RWPE2 (cell line): ENCODE results near the gene RIOK3.

ENCODE experiments used
- ATAC-seq: fragments of 200-7000 bp; cut with Tn5 transposase; 3 replicates; pipeline ENCODE4 v1.9.1; 2021; ENCODE audit warnings: low read depth
- DNase-seq: peaks from one replicate; pipeline ENCODE4 v3.0.0-alpha.2; 2020; ENCODE audit warnings: low spot score
- H3K27ac ChIP-seq: fragments of 450-650 bp; 2 replicates; pipeline ENCODE4 v1.5.1; 2017; ENCODE audit warnings: mild to moderate bottlenecking; ENCODE audit not compliant: poor library complexity, severe bottlenecking
- H3K27me3 ChIP-seq: fragments of 250-450 bp; sonication (Bioruptor Pico); 2 replicates; pipeline ENCODE4 v1.5.1; 2021; ENCODE audit warnings: mild to moderate bottlenecking, moderate library complexity; ENCODE audit not compliant: insufficient read depth, poor library complexity, severe bottlenecking
- H3K36me3 ChIP-seq: fragments of 250-450 bp; sonication (Bioruptor Pico); 2 replicates; pipeline ENCODE4 v1.5.1; 2020; ENCODE audit warnings: low read depth, mild to moderate bottlenecking, moderate library complexity
- H3K4me1 ChIP-seq: fragments of 250-450 bp; sonication (Bioruptor Pico); 2 replicates; pipeline ENCODE4 v1.5.1; 2021; ENCODE audit warnings: mild to moderate bottlenecking, moderate library complexity; ENCODE audit not compliant: insufficient read depth, poor library complexity, severe bottlenecking
- H3K4me3 ChIP-seq: fragments of 250-450 bp; sonication (Bioruptor Pico); 2 replicates; pipeline ENCODE4 v1.5.1; 2021; ENCODE audit warnings: mild to moderate bottlenecking, moderate library complexity; ENCODE audit not compliant: severe bottlenecking
- H3K9me3 ChIP-seq: fragments of 250-450 bp; sonication (Bioruptor Pico); 2 replicates; pipeline ENCODE4 v1.5.1; 2021; ENCODE audit warnings: mild to moderate bottlenecking, moderate library complexity; ENCODE audit not compliant: severe bottlenecking
- CTCF ChIP-seq: fragments of 450-650 bp; IDR thresholded peaks from one replicate; pipeline ENCODE4 v1.5.1; 2017; ENCODE audit warnings: mild to moderate bottlenecking, moderate library complexity; ENCODE audit not compliant: poor library complexity, severe bottlenecking

RIOK3 gene

DNA sequence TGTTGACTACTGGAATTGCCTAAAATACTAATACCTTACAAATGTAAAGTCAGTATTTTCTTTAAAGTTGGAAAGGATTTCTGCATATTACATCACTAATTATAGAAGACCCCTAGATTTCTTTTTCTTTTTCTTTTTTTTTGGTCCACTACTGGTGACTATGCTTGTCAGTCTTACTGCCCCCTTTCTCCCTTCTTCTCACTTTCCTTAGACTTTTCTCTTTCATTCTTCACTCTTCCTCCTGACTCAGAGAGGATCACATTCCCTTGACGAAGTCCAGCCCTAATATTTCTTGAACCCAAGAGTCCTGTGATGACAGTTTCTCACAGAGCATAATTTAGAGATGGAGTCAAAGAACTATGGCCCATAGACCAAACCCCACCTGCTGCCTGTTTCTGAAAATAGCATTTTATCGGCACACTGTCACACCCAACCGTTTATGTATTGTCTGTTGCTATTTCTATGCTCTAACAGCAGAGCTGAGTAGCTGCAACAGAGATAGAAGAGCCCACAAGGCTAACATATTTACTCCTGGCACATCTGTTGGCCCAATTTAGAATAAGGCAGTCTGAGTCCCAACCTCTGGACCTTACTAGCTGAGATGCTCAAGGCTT, 40.6 kb upstream of the RIOK3 start:
- H3K9me3 ChIP-seq = no peaks in the 10 kb centered on the region
- no peaks in the 10 kb centered on the region for H3K4me1 ChIP-seq
- no peak overlapping the region for H3K27ac ChIP-seq
- H3K36me3 ChIP-seq = peaks cover 3% of the 10 kb centered on the region; the same call in 1 of the 2 replicates
- no peaks in the 10 kb centered on the region for H3K27me3 ChIP-seq
- DNase-seq (no peak), ATAC-seq (0 out of 3 replicates have a peak, but pooled peaks have one; percentile 23)
- TF ChIP-seq CTCF = no peak
- no peak overlapping the region for H3K4me3 ChIP-seq

DNA sequence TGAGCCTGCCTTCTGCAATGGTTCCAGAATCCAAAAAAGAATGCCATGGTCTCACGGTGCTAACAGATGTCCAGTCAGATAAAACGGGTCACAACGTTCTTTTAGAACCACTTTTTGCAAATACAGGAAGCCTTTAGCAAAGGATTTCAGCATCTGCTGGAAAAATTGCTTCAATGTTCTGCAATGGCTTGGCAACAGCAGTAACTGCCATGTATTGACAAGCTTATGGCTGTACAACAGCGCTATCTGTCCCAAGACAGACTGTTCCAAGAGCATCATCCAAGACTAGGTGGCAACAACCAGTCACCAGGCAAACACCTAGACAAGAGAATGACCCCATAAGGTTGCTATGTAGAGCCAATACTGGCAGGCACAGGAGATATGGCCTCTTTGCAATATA, 37.6 kb upstream of the RIOK3 start:
- H3K4me3 ChIP-seq = no peak overlapping the region
- no peaks in the 10 kb centered on the region for H3K4me1 ChIP-seq
- peaks cover 9% of the 10 kb centered on the region for H3K36me3 ChIP-seq
- no peak overlapping the region for H3K27ac ChIP-seq
- H3K9me3 ChIP-seq = no peaks in the 10 kb centered on the region
- TF ChIP-seq CTCF = no peak
- no peaks in the 10 kb centered on the region for H3K27me3 ChIP-seq
- DNase-seq (no peak), ATAC-seq (no peak)

DNA sequence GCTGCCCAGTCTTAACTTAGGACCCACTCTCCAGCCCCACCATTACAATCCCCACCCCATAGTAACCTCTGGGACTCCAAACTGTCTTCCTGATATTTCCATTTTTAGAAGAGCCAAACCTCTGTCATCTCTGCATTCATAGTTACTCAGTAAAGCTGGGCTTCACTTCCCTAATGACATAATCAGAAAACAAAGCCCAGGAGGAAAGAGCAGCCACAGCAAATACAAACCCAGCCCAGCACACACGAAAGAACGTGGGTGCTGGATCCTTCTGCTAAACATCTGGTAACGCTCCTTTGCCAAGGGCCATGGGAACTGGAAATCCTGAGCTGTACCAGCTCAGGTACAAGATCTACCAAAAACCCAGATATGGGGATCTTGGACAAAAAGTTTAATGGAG, 36.8 kb upstream of the RIOK3 start:
- Histone ChIP-seq H3K4me3 (no peak overlapping the region), H3K9me3 (no peaks in the 10 kb centered on the region), H3K27ac (no peak overlapping the region), H3K27me3 (no peaks in the 10 kb centered on the region), H3K4me1 (no peaks in the 10 kb centered on the region), H3K36me3 (peaks cover 9% of the 10 kb centered on the region)
- no peak for TF ChIP-seq CTCF
- DNase-seq (no peak), ATAC-seq (no peak)

DNA sequence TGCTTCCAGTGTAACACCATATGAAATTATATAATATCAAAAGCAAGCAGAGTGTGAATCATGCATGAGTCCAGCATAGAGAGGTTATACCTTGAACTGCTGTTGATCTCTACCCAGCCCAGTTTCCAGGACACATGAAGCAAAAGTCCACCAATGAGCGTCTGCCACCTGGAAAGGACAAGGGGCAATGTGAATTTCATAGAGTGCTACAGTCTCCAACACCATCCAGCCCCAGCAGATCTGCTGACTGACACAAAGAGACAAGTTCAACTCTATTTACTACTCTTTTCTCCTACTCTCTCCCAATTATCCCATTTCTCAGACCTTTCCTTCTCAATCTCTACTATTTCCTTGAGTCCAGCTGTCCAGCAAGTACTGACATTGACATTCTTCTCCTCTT, 31.8 kb upstream of the RIOK3 start:
- no peak for TF ChIP-seq CTCF
- Histone ChIP-seq H3K9me3 (no peaks in the 10 kb centered on the region), H3K27ac (no peak overlapping the region), H3K4me1 (peaks cover 6% of the 10 kb centered on the region), H3K27me3 (no peaks in the 10 kb centered on the region), H3K4me3 (no peak overlapping the region), H3K36me3 (peaks cover 6% of the 10 kb centered on the region)
- ATAC-seq (no peak), DNase-seq (no peak)

DNA sequence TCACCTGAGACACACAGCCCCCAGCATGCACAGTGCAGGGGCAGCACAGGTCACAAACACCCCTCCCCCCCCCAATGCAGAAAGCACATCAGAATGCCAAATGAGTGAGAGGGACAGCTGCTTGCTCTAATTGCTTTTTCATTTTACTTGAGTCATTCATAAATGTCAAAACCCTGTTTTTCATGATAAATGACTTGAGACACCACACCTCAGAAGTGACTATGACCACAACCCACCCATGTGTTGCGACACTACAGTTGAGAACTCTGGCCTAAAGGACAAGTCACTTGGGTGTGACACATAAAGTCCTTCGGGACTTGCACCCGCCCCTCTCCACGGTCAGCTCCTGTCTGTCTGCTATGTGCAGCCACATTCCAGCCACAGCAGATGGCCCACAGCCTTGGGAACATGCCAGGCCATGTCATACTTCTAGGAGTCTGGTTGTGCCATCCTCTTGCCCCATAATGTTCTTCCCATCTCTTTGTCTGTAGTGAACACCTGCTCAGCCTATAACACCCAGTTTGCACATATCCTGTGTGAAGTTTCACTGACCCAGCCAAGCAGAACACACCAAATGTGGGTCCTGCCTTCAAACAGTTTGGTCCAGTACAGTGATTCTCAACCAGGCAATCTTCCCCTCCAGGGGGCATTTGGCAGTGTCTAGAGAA, 30.2 kb upstream of the RIOK3 start:
- Histone ChIP-seq H3K27ac (peak overlapping the region; percentile 9), H3K27me3 (no peaks in the 10 kb centered on the region), H3K9me3 (no peaks in the 10 kb centered on the region), H3K4me1 (peaks cover 6% of the 10 kb centered on the region), H3K4me3 (no peak overlapping the region), H3K36me3 (peaks cover 6% of the 10 kb centered on the region; the same call in 1 of the 2 replicates)
- peak; percentile 86 for ATAC-seq
- peak; percentile 71 for DNase-seq
- TF ChIP-seq CTCF = no peak
